Astrocyte (in vitro differentiated cells and primary cell): Measurements from ENCODE around the gene METAP1.
"Not testable (repeated sequence)": the region's sequence is repeated elsewhere in the genome, so short reads cannot be mapped to it uniquely, and the experiment has no call there.

ENCODE experiments used
- EZH2 ChIP-seq: IDR thresholded peaks from 2 replicates; pipeline ENCODE4 v1.6.1; 2012; ENCODE audit warnings: mild to moderate bottlenecking, low read length, inconsistent platforms; ENCODE audit not compliant: insufficient read depth
- TF ChIP-seq, protein P1 (sequence below): IDR thresholded peaks from 2 replicates; pipeline ENCODE4 v1.5.1; 2011; ENCODE audit warnings: low read depth, mild to moderate bottlenecking, inconsistent platforms, low read length, moderate library complexity; ENCODE audit not compliant: insufficient read depth

DNA sequence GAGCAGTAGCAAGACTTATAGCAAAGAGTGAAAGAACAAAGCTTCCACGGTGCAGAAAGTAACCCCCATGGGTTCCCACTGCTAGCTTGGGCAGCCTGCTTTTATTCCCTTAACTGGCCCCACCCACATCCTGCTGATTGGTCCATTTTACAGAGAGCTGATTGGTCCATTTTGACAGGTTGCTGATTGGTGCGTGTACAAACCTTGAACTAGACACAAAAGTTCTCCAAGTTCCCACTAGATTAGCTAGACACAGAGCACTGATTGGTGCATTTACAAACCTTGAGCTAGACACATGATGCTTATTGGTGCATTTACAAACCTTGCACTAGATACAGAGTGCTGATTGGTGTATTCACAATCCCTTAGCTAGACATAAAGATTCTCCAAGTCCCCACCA, 2.7 kb upstream of the METAP1 start:
- TF ChIP-seq, protein P1, sequence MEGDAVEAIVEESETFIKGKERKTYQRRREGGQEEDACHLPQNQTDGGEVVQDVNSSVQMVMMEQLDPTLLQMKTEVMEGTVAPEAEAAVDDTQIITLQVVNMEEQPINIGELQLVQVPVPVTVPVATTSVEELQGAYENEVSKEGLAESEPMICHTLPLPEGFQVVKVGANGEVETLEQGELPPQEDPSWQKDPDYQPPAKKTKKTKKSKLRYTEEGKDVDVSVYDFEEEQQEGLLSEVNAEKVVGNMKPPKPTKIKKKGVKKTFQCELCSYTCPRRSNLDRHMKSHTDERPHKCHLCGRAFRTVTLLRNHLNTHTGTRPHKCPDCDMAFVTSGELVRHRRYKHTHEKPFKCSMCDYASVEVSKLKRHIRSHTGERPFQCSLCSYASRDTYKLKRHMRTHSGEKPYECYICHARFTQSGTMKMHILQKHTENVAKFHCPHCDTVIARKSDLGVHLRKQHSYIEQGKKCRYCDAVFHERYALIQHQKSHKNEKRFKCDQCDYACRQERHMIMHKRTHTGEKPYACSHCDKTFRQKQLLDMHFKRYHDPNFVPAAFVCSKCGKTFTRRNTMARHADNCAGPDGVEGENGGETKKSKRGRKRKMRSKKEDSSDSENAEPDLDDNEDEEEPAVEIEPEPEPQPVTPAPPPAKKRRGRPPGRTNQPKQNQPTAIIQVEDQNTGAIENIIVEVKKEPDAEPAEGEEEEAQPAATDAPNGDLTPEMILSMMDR: not testable (repeated sequence)
- TF ChIP-seq EZH2: not testable (repeated sequence)
